ENCODE measurements around the gene IL1B.
"Not testable (repeated sequence)": the region's sequence is repeated elsewhere in the genome, so short reads cannot be mapped to it uniquely, and the experiment has no call there.

IL1B gene

GRCh38 chr2:112850588-112850987 is 14.0 kb upstream of the IL1B start:
- no peak for DNase-seq (ENCODE audit: low read depth in 2 of 2)

- no peak for DNase-seq (ENCODE audit: low read depth in 2 of 2)
Measured at GRCh38 chr2:112849956-112850355, 13.4 kb upstream of the IL1B start.

- no peak for DNase-seq (ENCODE audit: low read depth in 2 of 2)
Measured at GRCh38 chr2:112848833-112849232, 12.3 kb upstream of the IL1B start.

- DNase-seq (ENCODE audit: low read depth in 2 of 2): no peak
Measured at GRCh38 chr2:112846031-112846430, 9.5 kb upstream of the IL1B start.

- DNase-seq (ENCODE audit: low read depth in 2 of 2): no peak
Measured at GRCh38 chr2:112843836-112844235, 7.3 kb upstream of the IL1B start.

- no peak for DNase-seq (ENCODE audit: low read depth in 2 of 2)
Measured at GRCh38 chr2:112843288-112843687, 6.7 kb upstream of the IL1B start.

- no peak for DNase-seq (ENCODE audit: low read depth in 2 of 2)
Measured at GRCh38 chr2:112841295-112842044, 4.9 kb upstream of the IL1B start.

- DNase-seq (ENCODE audit: low read depth in 2 of 2): no peak
Measured at GRCh38 chr2:112840068-112840445, 3.5 kb upstream of the IL1B start.

GRCh38 chr2:112839407-112840067 is 3.0 kb upstream of the IL1B start:
- DNase-seq (ENCODE audit: low read depth in 2 of 2): no peak

- no peak for DNase-seq (ENCODE audit: low read depth in 2 of 2)
Measured at GRCh38 chr2:112836163-112836560, 417 bp downstream of the IL1B start.

- no peak for DNase-seq (ENCODE audit: low read depth in 2 of 2)
Measured at GRCh38 chr2:112835536-112836162, 930 bp downstream of the IL1B start.

- DNase-seq (ENCODE audit: low read depth in 2 of 2): no peak
Measured at GRCh38 chr2:112835061-112835501, 1.5 kb downstream of the IL1B start.

GRCh38 chr2:112834396-112835037 is 2.1 kb downstream of the IL1B start:
- no peak for DNase-seq (ENCODE audit: low read depth in 2 of 2)

- no peak for DNase-seq (ENCODE audit: low read depth in 2 of 2)
Measured at GRCh38 chr2:112833976-112834375, 2.6 kb downstream of the IL1B start.

- DNase-seq (ENCODE audit: low read depth in 2 of 2): not testable (repeated sequence)
Measured at GRCh38 chr2:112833639-112833931, 3.0 kb downstream of the IL1B start.

GRCh38 chr2:112832841-112833638 is 3.5 kb downstream of the IL1B start:
- DNase-seq (ENCODE audit: low read depth in 2 of 2): no peak

GRCh38 chr2:112831946-112832840 is 4.4 kb downstream of the IL1B start:
- DNase-seq (ENCODE audit: low read depth in 2 of 2): no peak

- DNase-seq (ENCODE audit: low read depth in 2 of 2): no peak
Measured at GRCh38 chr2:112831513-112831845, 5.1 kb downstream of the IL1B start.

- DNase-seq (ENCODE audit: low read depth in 2 of 2): no peak
Measured at GRCh38 chr2:112830682-112831512, 5.7 kb downstream of the IL1B start.

Measured in stimulated activated CD8-positive, alpha-beta memory T cell treated with anti-CD3 and anti-CD28 coated beads, Interleukin-2, amount 100 ng/mL, for 1 hour (primary cell).